PC-3 (cell line): ENCODE data around the gene NPL. TPM values are rescaled to one million over a fixed set of nuclear protein-coding genes. Genes with fewer than 3 reads are reported as not detected.

ENCODE experiments used
- ATAC-seq: fragments of 200-7000 bp; cut with Tn5 transposase; 2 replicates; pipeline ENCODE4 v1.9.1; 2020; ENCODE audit warnings: mild to moderate bottlenecking, moderate library complexity
- BruUV-seq: library from RNA; stranded (reverse); fragments of 400-500 nt; replicated peaks from 2 replicates; lab custom pipeline; 2021; lab: Mats Ljungman, UMichigan
- CTCF ChIA-PET: fragments of 300-600 bp; sonication (Branson Sonifier 250); formaldehyde crosslinking; loops from one replicate; lab custom pipeline; 2022; ENCODE audit warnings: antibody characterized with exemption; lab: Charles Lee
- POLR2A ChIA-PET: fragments of 300-600 bp; sonication (Branson Sonifier 250); formaldehyde crosslinking; loops from one replicate; lab custom pipeline; 2022; ENCODE audit warnings: antibody characterized with exemption; ENCODE audit not compliant: unreplicated experiment; lab: Charles Lee
- DNase-seq: peaks from one replicate; pipeline ENCODE4 v3.0.0-alpha.2; 2015
- H2AFZ ChIP-seq: fragments of 300-600 bp; sonication (generic); 2 replicates; pipeline ENCODE4 v1.6.0; 2016; ENCODE audit warnings: antibody characterized with exemption, low read length
- H3F3A ChIP-seq: fragments of 300-600 bp; sonication (generic); one replicate; pipeline ENCODE4 v1.6.0; 2017; ENCODE audit warnings: antibody characterized with exemption, low read length, control low read depth, mild to moderate bottlenecking; ENCODE audit not compliant: unreplicated experiment
- H3K27ac ChIP-seq: fragments of 300-600 bp; sonication (generic); 2 replicates; pipeline ENCODE4 v1.5.1; 2016; ENCODE audit warnings: mild to moderate bottlenecking, low read length
- H3K27me3 ChIP-seq: fragments of 300-600 bp; sonication (generic); 2 replicates; pipeline ENCODE4 v1.6.1; 2016; ENCODE audit warnings: low read length, mixed read lengths
- H3K36me3 ChIP-seq: fragments of 300-600 bp; sonication (generic); 2 replicates; pipeline ENCODE4 v1.6.1; 2016; ENCODE audit warnings: low read depth, mixed run types, low read length, mixed read lengths
- H3K4me1 ChIP-seq: fragments of 300-600 bp; sonication (generic); 2 replicates; pipeline ENCODE4 v1.5.1; 2016; ENCODE audit warnings: low read length; ENCODE audit not compliant: insufficient read depth
- H3K4me2 ChIP-seq: fragments of 300-600 bp; sonication (generic); 2 replicates; pipeline ENCODE4 v1.6.0; 2016; ENCODE audit warnings: low read length
- H3K4me3 ChIP-seq: fragments of 300-600 bp; sonication (generic); 2 replicates; pipeline ENCODE4 v1.5.1; 2016; ENCODE audit warnings: mild to moderate bottlenecking, low read length, mixed read lengths
- H3K79me2 ChIP-seq: fragments of 300-600 bp; sonication (generic); 2 replicates; pipeline ENCODE4 v1.6.1; 2017; ENCODE audit warnings: low read length, mixed read lengths
- H3K9ac ChIP-seq: fragments of 300-600 bp; sonication (generic); 2 replicates; pipeline ENCODE4 v1.6.0; 2016; ENCODE audit warnings: mild to moderate bottlenecking, low read length
- H3K9me2 ChIP-seq: fragments of 300-600 bp; sonication (generic); replicated peaks from 2 replicates; pipeline ENCODE4 v1.6.1; 2016; ENCODE audit warnings: mixed run types, low read length, mixed read lengths
- H3K9me3 ChIP-seq: fragments of 300-600 bp; sonication (generic); 2 replicates; pipeline ENCODE4 v1.6.1; 2016; ENCODE audit warnings: low read length, mixed read lengths
- H4K20me1 ChIP-seq: fragments of 300-600 bp; sonication (generic); 2 replicates; pipeline ENCODE4 v1.6.1; 2016; ENCODE audit warnings: low read length, mixed read lengths
- EZH2 ChIP-seq: fragments of 300-600 bp; sonication (generic); IDR thresholded peaks from one replicate; pipeline ENCODE4 v1.6.1; 2017; ENCODE audit warnings: antibody characterized with exemption, mild to moderate bottlenecking, low read length; ENCODE audit not compliant: unreplicated experiment
- EZH2phosphoT487 ChIP-seq: fragments of 300-600 bp; sonication (generic); IDR thresholded peaks from 2 replicates; pipeline ENCODE4 v1.6.1; 2018; ENCODE audit warnings: mild to moderate bottlenecking, antibody characterized with exemption, low read length, borderline replicate concordance
- intact Hi-C: fragments of 100-400 bp; cut with micrococcal nuclease; formaldehyde crosslinking; loops from 2 replicates; pipeline ENCODE4 v1.9.0; 2023
- total RNA-seq: library from RNA; depleted of rRNA; stranded (reverse); fragments of >200 nt; gene quantifications from 2 replicates; pipeline ENCODE4 v1.2.3, GENCODE V29; 2014
- TF ChIP-seq, protein P1 (sequence below): fragments of 300-600 bp; sonication (generic); conservative IDR thresholded peaks from 2 replicates; pipeline ENCODE4 v1.5.1; 2017; ENCODE audit warnings: antibody characterized with exemption, low read depth, mild to moderate bottlenecking, low read length

The NPL gene
- total RNA-seq, 1 experiment from 2014 or later = not detected

DNA sequence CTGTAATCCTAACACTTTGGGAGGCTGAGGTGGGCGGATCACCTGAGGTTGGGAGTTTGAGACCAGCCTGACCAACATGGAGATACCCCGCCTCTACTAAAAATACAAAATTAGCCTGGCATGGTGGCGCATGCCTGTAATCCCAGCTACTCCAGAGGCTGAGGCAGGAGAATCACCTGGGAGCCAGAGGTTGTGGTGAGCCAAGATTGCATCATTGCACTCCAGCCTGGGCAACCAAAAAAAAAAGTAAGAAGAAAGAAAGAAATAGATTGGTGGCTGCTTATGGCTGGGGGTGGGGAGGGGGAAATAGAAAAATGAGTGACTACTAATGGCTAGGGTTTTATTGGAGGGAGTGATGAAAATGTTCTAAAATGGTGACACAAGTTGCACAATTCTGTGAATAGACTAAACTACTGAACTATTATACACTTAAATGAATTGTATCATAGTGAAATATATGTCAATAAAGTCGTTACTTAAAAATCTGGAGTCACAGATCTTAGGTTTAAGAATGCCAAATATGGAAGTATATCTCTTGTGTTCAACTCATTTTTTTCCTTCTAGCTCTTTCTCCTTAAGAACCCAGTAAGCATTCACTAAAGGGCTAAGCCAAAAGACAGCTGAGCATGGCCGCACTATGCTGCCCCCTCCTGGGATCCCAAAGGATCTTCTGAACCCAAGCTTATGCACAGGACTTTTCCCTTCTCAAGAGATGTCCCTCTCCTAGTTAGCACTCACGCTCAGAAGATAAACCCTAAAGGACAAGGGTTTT is 3.2 kb upstream of the NPL start:
- Histone ChIP-seq H3K27ac (no peak overlapping the region), H3F3A (no peaks in the 10 kb centered on the region), H3K4me3 (no peak overlapping the region), H3K9ac (no peak overlapping the region), H3K9me3 (no peaks in the 10 kb centered on the region), H3K4me2 (no peak overlapping the region), H3K4me1 (no peaks in the 10 kb centered on the region), H3K79me2 (no peaks in the 10 kb centered on the region), H3K9me2 (no peaks in the 10 kb centered on the region), H3K36me3 (no peaks in the 10 kb centered on the region), H3K27me3 (peaks cover 35% of the 10 kb centered on the region), H2AFZ (no peak overlapping the region), H4K20me1 (no peaks in the 10 kb centered on the region)
- TF ChIP-seq, protein P1, sequence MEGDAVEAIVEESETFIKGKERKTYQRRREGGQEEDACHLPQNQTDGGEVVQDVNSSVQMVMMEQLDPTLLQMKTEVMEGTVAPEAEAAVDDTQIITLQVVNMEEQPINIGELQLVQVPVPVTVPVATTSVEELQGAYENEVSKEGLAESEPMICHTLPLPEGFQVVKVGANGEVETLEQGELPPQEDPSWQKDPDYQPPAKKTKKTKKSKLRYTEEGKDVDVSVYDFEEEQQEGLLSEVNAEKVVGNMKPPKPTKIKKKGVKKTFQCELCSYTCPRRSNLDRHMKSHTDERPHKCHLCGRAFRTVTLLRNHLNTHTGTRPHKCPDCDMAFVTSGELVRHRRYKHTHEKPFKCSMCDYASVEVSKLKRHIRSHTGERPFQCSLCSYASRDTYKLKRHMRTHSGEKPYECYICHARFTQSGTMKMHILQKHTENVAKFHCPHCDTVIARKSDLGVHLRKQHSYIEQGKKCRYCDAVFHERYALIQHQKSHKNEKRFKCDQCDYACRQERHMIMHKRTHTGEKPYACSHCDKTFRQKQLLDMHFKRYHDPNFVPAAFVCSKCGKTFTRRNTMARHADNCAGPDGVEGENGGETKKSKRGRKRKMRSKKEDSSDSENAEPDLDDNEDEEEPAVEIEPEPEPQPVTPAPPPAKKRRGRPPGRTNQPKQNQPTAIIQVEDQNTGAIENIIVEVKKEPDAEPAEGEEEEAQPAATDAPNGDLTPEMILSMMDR = peak; percentile 68
- TF ChIP-seq EZH2 (no peak), EZH2phosphoT487 (no peak)
- POLR2A ChIA-PET = no interaction called here
- ATAC-seq = 0 out of 2 replicates have a peak, but pooled peaks have one; percentile 29
- DNase-seq = peak; percentile 51
- CTCF ChIA-PET = interaction anchor here (1.0 to 1.3 kb wide), 3 partner anchors 185 to 191 kb away, joined by 4 to 12 read pairs (median 8); no protein-coding TSS in a partner anchor
- BruUV-seq = no TSS peak
- intact Hi-C loops = loop anchor here (10.0 kb wide), 1 partner anchor 702 kb away; no protein-coding TSS in a partner anchor

DNA sequence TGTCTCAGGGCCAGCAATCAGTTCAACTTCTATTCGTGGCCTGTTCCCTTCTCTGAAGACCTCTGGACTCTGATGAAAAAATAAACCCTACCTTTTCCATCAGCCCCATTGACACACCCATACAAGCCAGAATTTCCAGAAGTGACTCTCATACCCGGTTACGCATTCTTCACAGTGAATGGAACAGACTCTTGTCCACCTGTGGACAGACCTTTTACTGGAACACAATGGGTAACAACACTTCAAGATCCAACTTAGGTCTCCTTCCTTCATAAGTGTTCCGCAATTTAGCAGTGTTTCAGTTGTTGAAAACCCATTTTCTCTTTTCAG is 2.6 kb upstream of the NPL start:
- no peaks in the 10 kb centered on the region for H3K9me2 ChIP-seq
- H3K36me3 ChIP-seq = no peaks in the 10 kb centered on the region
- H3F3A ChIP-seq = no peaks in the 10 kb centered on the region
- no peaks in the 10 kb centered on the region for H3K79me2 ChIP-seq
- no peaks in the 10 kb centered on the region for H4K20me1 ChIP-seq
- H2AFZ ChIP-seq = no peak overlapping the region
- ChIA-PET CTCF (interaction anchor here (1.0 to 1.3 kb wide), 3 partner anchors 186 to 192 kb away, joined by 4 to 12 read pairs (median 8); no protein-coding TSS in a partner anchor), POLR2A (no interaction called here)
- no peak for DNase-seq
- no peak overlapping the region for H3K27ac ChIP-seq
- H3K9me3 ChIP-seq = no peaks in the 10 kb centered on the region
- intact Hi-C loops = loop anchor here (10.0 kb wide), 1 partner anchor 702 kb away; no protein-coding TSS in a partner anchor
- H3K4me2 ChIP-seq = no peak overlapping the region
- BruUV-seq = no TSS peak
- no peak overlapping the region for H3K9ac ChIP-seq
- TF ChIP-seq, protein P1 = no peak
- no peak for TF ChIP-seq EZH2
- no peak for TF ChIP-seq EZH2phosphoT487
- H3K4me3 ChIP-seq = no peak overlapping the region
- peaks cover 40% of the 10 kb centered on the region for H3K27me3 ChIP-seq
- no peaks in the 10 kb centered on the region for H3K4me1 ChIP-seq
- ATAC-seq = no peak
